ENCODE data around the gene RPRD2.

GRCh38 chr1:150376110-150376509 is 12.2 kb downstream of the RPRD2 start:
- TF ChIP-seq CTCF (IDR thresholded peaks at IDR 0.05; ENCODE audit: low read depth, low read length, missing input control) (no peak), RAD21 (IDR thresholded peaks at IDR 0.05) (no peak), FOXA1 (IDR thresholded peaks at IDR 0.05) (no peak), REST (IDR thresholded peaks at IDR 0.05) (no peak), JUND (IDR thresholded peaks at IDR 0.05) (no peak), MAX (IDR thresholded peaks at IDR 0.05) (no peak), YY1 (IDR thresholded peaks at IDR 0.05) (no peak), GABPA (IDR thresholded peaks at IDR 0.05 in 1 of 2, conservative IDR thresholded peaks at IDR 0.05 in 1 of 2) (no peak), ATF3 (IDR thresholded peaks at IDR 0.05) (no peak), HNF4G (IDR thresholded peaks at IDR 0.05) (no peak), TAF1 (conservative IDR thresholded peaks at IDR 0.05) (no peak)

All from liver (tissue), 3 donors.